PFSK-1 (cell line): ENCODE measurements around the gene AKR1C3.

ENCODE experiments used
- POLR2AphosphoS5 ChIP-seq: IDR thresholded peaks from 2 replicates; pipeline ENCODE4 v1.6.1; 2012; ENCODE audit warnings: low read depth, mild to moderate bottlenecking, control low read depth, low read length, moderate library complexity
- SIN3A ChIP-seq: IDR thresholded peaks from 2 replicates; pipeline ENCODE4 v1.6.1; 2012; ENCODE audit warnings: mild to moderate bottlenecking, low read length, moderate library complexity, borderline replicate concordance; ENCODE audit not compliant: insufficient read depth
- TAF1 ChIP-seq: IDR thresholded peaks from 2 replicates; pipeline ENCODE4 v1.6.1; 2012; ENCODE audit warnings: low read length, control low read depth, borderline replicate concordance; ENCODE audit not compliant: insufficient read depth
- TF ChIP-seq, protein P1 (sequence below), 2 experiments: IDR thresholded peaks; 2 replicates each; pipeline versions ENCODE4 v1.6.1 to v1.8.0; 2011 to 2012; ENCODE audit warnings: low read depth in 2 of 2, low read length in 2 of 2, control low read depth in 1 of 2, inconsistent platforms in 1 of 2, mild to moderate bottlenecking in 1 of 2, moderate library complexity in 1 of 2; ENCODE audit not compliant: insufficient read depth in 1 of 2

DNA sequence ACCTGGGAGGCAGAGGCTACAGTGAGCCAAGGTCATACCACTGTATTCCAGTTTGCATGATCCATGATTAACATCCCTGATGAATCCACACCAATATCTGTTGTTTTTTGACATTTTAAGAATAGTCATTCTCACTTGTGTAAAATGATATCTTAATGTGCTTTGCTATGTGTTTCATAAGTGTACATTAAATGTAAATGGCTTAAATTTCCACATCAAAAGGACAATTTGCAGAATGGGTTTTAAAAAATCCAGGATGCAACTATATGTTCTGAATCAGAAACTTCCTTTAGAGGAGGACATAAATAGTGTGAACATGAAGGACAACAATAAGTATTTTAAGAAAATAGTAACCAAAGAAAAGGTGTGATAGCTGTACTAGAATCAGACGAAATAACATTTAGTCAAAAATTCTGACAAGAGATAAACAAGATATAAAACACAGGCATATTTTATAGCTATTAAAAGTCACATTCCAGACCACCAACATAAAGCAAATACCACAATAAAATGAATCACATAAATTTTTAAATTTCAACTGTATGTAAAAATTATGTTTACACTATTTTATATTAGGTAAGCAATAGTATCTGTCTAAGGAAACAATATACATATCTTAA lies 42.4 kb downstream of the AKR1C3 start:
- TF ChIP-seq POLR2AphosphoS5 (no peak), SIN3A (no peak), TAF1 (no peak)
- TF ChIP-seq, protein P1, sequence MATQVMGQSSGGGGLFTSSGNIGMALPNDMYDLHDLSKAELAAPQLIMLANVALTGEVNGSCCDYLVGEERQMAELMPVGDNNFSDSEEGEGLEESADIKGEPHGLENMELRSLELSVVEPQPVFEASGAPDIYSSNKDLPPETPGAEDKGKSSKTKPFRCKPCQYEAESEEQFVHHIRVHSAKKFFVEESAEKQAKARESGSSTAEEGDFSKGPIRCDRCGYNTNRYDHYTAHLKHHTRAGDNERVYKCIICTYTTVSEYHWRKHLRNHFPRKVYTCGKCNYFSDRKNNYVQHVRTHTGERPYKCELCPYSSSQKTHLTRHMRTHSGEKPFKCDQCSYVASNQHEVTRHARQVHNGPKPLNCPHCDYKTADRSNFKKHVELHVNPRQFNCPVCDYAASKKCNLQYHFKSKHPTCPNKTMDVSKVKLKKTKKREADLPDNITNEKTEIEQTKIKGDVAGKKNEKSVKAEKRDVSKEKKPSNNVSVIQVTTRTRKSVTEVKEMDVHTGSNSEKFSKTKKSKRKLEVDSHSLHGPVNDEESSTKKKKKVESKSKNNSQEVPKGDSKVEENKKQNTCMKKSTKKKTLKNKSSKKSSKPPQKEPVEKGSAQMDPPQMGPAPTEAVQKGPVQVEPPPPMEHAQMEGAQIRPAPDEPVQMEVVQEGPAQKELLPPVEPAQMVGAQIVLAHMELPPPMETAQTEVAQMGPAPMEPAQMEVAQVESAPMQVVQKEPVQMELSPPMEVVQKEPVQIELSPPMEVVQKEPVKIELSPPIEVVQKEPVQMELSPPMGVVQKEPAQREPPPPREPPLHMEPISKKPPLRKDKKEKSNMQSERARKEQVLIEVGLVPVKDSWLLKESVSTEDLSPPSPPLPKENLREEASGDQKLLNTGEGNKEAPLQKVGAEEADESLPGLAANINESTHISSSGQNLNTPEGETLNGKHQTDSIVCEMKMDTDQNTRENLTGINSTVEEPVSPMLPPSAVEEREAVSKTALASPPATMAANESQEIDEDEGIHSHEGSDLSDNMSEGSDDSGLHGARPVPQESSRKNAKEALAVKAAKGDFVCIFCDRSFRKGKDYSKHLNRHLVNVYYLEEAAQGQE (IDR thresholded peaks at IDR 0.05; ENCODE audit: insufficient read depth in 1 of 2, low read depth in 2 of 2, low read length in 2 of 2) = no peak
